Suprapubic skin (tissue), 4 donors: ENCODE results near the gene SULF2. TPM values are rescaled to one million over a fixed set of nuclear protein-coding genes. Genes with fewer than 3 reads are reported as not detected.

ENCODE experiments used
- DNase-seq, 2 donors: peaks; one replicate each; pipeline ENCODE4 v3.0.0-alpha.2; 2019; ENCODE audit warnings: low spot score in 2 of 2
- H3K27ac ChIP-seq: fragments of 200-600 bp; sonication (generic); one replicate; pipeline ENCODE4 v1.5.1; 2019
- H3K27me3 ChIP-seq: fragments of 200-600 bp; sonication (generic); one replicate; pipeline ENCODE4 v1.5.1; 2019
- H3K36me3 ChIP-seq: fragments of 200-600 bp; sonication (generic); one replicate; pipeline ENCODE4 v1.5.1; 2019
- H3K4me1 ChIP-seq: fragments of 200-600 bp; sonication (generic); one replicate; pipeline ENCODE4 v1.5.1; 2019
- H3K4me3 ChIP-seq: fragments of 200-600 bp; sonication (generic); one replicate; pipeline ENCODE4 v1.5.1; 2019; ENCODE audit warnings: mild to moderate bottlenecking
- H3K9me3 ChIP-seq: fragments of 200-600 bp; sonication (generic); one replicate; pipeline ENCODE4 v1.5.1; 2019
- CTCF ChIP-seq, 2 donors: fragments of 200-600 bp in 1 of 2; fragments of 450-650 bp in 1 of 2; sonication (generic) in 1 of 2; IDR thresholded peaks; one replicate each; pipeline ENCODE4 v1.5.1; 2016 to 2019; ENCODE audit warnings: antibody characterized with exemption in 2 of 2, mild to moderate bottlenecking in 1 of 2, moderate library complexity in 1 of 2
- EP300 ChIP-seq: sonication (generic); formaldehyde crosslinking; IDR thresholded peaks from one replicate; pipeline ENCODE4 v1.6.1; 2017; ENCODE audit warnings: antibody characterized with exemption
- POLR2A ChIP-seq, 2 donors: fragments of 450-650 bp; IDR thresholded peaks; one replicate each; pipeline ENCODE4 v1.6.1; 2017; ENCODE audit warnings: antibody characterized with exemption in 2 of 2, mild to moderate bottlenecking in 2 of 2, moderate library complexity in 2 of 2
- POLR2AphosphoS5 ChIP-seq, 3 donors: sonication (generic); formaldehyde crosslinking; IDR thresholded peaks; one replicate each; pipeline ENCODE4 v1.6.1; 2017; ENCODE audit warnings: antibody characterized with exemption in 3 of 3
- WGBS: methylation state at CpG from one replicate; pipeline ENCODE4 v1.1.5; 2018; 5-methylcytosine and 5-hydroxymethylcytosine counted together
- total RNA-seq, 4 donors: library from RNA; depleted of rRNA; stranded (reverse); fragments of >200 nt; gene quantifications; one replicate each; pipeline ENCODE4 v1.1.0, GENCODE V29; 2016

The SULF2 gene
- total RNA-seq, 4 donors from 2014 or later = 28.4 to 95.4 (median 57.5) TPM

- Histone ChIP-seq H3K9me3 (no peaks in the 10 kb centered on the region), H3K4me1 (peaks cover 3% of the 10 kb centered on the region), H3K36me3 (no peaks in the 10 kb centered on the region), H3K27me3 (peaks cover 33% of the 10 kb centered on the region), H3K27ac (no peak overlapping the region), H3K4me3 (no peak overlapping the region)
- DNase-seq = no peak
- 80% methylated on average over 14 of the region's 14 CpGs for WGBS
- TF ChIP-seq POLR2AphosphoS5 (IDR thresholded peaks at IDR 0.05) (no peak), CTCF (IDR thresholded peaks at IDR 0.05) (no peak), EP300 (no peak), POLR2A (IDR thresholded peaks at IDR 0.05) (no peak)
Observed at GRCh38 chr20:47818996-47819609, 33.8 kb upstream of the SULF2 start.

- no peak for DNase-seq
- H3K4me3 ChIP-seq = no peak overlapping the region
- H3K36me3 ChIP-seq = no peaks in the 10 kb centered on the region
- no peaks in the 10 kb centered on the region for H3K9me3 ChIP-seq
- WGBS = 91% methylated on average over 7 of the region's 7 CpGs
- TF ChIP-seq CTCF (IDR thresholded peaks at IDR 0.05) = no peak
- no peak for TF ChIP-seq POLR2A (IDR thresholded peaks at IDR 0.05)
- no peak for TF ChIP-seq EP300
- H3K4me1 ChIP-seq = peaks cover 3% of the 10 kb centered on the region
- H3K27ac ChIP-seq = no peak overlapping the region
- H3K27me3 ChIP-seq = peaks cover 33% of the 10 kb centered on the region
Observed at GRCh38 chr20:47818466-47818865, 33.2 kb upstream of the SULF2 start.

GRCh38 chr20:47818016-47818415 is 32.7 kb upstream of the SULF2 start:
- Histone ChIP-seq H3K36me3 (no peaks in the 10 kb centered on the region), H3K9me3 (no peaks in the 10 kb centered on the region), H3K27me3 (peaks cover 36% of the 10 kb centered on the region), H3K27ac (no peak overlapping the region), H3K4me1 (peaks cover 3% of the 10 kb centered on the region), H3K4me3 (no peak overlapping the region)
- TF ChIP-seq POLR2A (IDR thresholded peaks at IDR 0.05) (no peak), EP300 (no peak), CTCF (IDR thresholded peaks at IDR 0.05) (no peak), POLR2AphosphoS5 (IDR thresholded peaks at IDR 0.05) (no peak)
- WGBS = 42% methylated on average over 3 of the region's 3 CpGs
- no peak for DNase-seq

GRCh38 chr20:47817573-47817972 is 32.3 kb upstream of the SULF2 start:
- 66% methylated on average over 7 of the region's 7 CpGs for whole genome bisulfite sequencing
- no peak for DNase-seq
- Histone ChIP-seq H3K36me3 (no peaks in the 10 kb centered on the region), H3K27ac (no peak overlapping the region), H3K4me1 (peaks cover 3% of the 10 kb centered on the region), H3K9me3 (no peaks in the 10 kb centered on the region), H3K4me3 (no peak overlapping the region), H3K27me3 (peaks cover 37% of the 10 kb centered on the region)
- no peak for TF ChIP-seq POLR2AphosphoS5 (IDR thresholded peaks at IDR 0.05)
- TF ChIP-seq EP300 = no peak
- no peak for TF ChIP-seq CTCF (IDR thresholded peaks at IDR 0.05)
- no peak for TF ChIP-seq POLR2A (IDR thresholded peaks at IDR 0.05)

GRCh38 chr20:47816487-47817451 is 31.5 kb upstream of the SULF2 start:
- 44% methylated on average over 3 of the region's 5 CpGs for WGBS
- no peak for TF ChIP-seq CTCF (IDR thresholded peaks at IDR 0.05)
- no peak for TF ChIP-seq POLR2A (IDR thresholded peaks at IDR 0.05)
- TF ChIP-seq POLR2AphosphoS5 (IDR thresholded peaks at IDR 0.05) = no peak
- TF ChIP-seq EP300 = no peak
- Histone ChIP-seq H3K27ac (no peak overlapping the region), H3K27me3 (peaks cover 40% of the 10 kb centered on the region), H3K4me1 (peaks cover 1% of the 10 kb centered on the region), H3K36me3 (no peaks in the 10 kb centered on the region), H3K4me3 (no peak overlapping the region), H3K9me3 (no peaks in the 10 kb centered on the region)
- no peak for DNase-seq
